GM12875 (cell line): ENCODE data around the gene ZNF407.

Source experiments
- H3K4me3 ChIP-seq: one replicate; pipeline ENCODE4 v1.5.1; 2011; ENCODE audit warnings: low read depth, low read length, control low read depth
- CTCF ChIP-seq: IDR thresholded peaks from 2 replicates; pipeline ENCODE4 v1.5.1; 2011; ENCODE audit warnings: low read depth, mild to moderate bottlenecking, control low read depth, inconsistent platforms, low read length, moderate library complexity, borderline replicate concordance; ENCODE audit not compliant: insufficient read depth

ZNF407 gene

GRCh38 chr18:74840492-74841167 lies 243.0 kb downstream of the ZNF407 start:
- no peak overlapping the region for H3K4me3 ChIP-seq
- no peak for TF ChIP-seq CTCF

GRCh38 chr18:74841248-74841647 lies 243.6 kb downstream of the ZNF407 start:
- no peak for TF ChIP-seq CTCF
- no peak overlapping the region for H3K4me3 ChIP-seq

GRCh38 chr18:74849301-74849700 lies 251.6 kb downstream of the ZNF407 start:
- TF ChIP-seq CTCF = no peak
- H3K4me3 ChIP-seq = no peak overlapping the region

GRCh38 chr18:74856434-74856833 lies 258.8 kb downstream of the ZNF407 start:
- no peak overlapping the region for H3K4me3 ChIP-seq
- TF ChIP-seq CTCF = no peak

- no peak overlapping the region for H3K4me3 ChIP-seq
- TF ChIP-seq CTCF = no peak
These were observed 259.3 kb downstream of the ZNF407 start for GRCh38 chr18:74856928-74857327.

GRCh38 chr18:74857901-74858300 lies 260.2 kb downstream of the ZNF407 start:
- TF ChIP-seq CTCF = no peak

GRCh38 chr18:74861154-74861553 lies 263.5 kb downstream of the ZNF407 start:
- no peak for TF ChIP-seq CTCF
- H3K4me3 ChIP-seq = no peak overlapping the region

More at GRCh38 chr18:74857901-74858300, 260.2 kb downstream of the ZNF407 start:
- no peak overlapping the region for H3K4me3 ChIP-seq
